GM21619 (cell line): ENCODE data around the gene RNGTT.

Source experiments
- ATAC-seq: cut with Tn5 transposase; IDR thresholded peaks from one replicate; pipeline ENCODE4 v1.9.1; 2021; ENCODE audit not compliant: unreplicated experiment

Gene RNGTT

DNA sequence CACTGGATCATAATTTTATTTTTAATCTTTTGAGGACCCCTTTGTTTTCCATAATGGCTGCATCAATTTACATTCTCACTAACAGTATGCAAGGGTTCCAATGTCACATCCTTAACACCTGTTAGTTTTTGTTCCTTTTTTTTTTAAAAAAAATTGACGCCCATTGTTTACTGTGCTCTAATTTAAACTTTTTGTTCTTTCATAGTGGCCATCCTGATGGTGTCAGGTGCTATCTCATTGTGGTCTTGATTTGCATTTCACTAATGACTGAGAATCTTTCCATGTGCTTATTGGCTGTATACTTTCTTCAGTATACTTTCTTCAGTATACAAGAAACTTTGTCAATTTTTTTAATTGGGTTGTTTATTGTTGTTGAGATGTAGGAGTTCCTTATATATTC, 347.0 kb downstream of the RNGTT start:
- peak; percentile 69 for ATAC-seq

DNA sequence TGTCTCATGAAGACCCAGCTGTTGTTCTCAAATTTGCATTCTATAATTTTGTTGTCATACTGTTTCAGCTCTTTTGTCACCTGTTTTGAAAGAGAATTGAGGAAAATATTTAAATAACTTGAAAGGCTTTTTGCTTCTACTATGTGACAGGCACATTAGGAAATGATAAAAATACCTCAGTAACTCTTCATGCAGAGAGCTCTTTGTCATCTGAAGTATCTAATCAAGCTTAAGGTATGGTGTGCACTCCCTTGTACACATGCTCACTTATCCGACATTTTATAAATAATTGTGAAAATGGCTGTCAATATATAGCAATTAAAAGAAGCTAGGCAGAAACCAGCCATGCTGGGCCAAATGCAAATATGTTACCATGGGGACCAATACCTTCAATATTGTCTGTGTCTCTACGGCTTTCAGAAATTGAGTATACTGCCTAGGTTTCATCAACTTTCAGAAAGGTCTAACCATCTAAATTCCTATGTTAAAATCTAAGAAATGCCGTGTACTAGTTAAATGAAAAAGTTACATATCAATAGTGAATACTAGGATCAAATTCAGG, 349.0 kb downstream of the RNGTT start:
- no peak for ATAC-seq

DNA sequence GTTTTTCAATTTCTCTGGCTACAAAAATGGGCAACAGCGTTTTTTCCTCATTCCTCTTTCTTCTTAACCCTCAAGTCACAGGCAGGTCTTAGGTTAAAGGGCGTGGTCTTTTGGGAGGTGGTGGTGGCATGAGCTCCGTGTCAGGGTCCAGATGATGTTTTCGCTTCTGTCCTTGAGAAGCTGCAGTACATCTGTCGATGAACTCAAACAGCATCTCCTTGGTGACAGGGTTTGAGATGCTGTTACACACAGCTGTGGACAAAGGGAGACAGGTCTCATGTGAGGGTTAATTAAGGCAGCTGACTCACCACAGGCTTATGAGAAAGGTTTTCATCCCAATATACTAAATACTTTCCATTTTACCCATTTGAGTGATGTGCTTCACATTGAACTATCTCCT, 350.8 kb downstream of the RNGTT start:
- ATAC-seq = no peak

DNA sequence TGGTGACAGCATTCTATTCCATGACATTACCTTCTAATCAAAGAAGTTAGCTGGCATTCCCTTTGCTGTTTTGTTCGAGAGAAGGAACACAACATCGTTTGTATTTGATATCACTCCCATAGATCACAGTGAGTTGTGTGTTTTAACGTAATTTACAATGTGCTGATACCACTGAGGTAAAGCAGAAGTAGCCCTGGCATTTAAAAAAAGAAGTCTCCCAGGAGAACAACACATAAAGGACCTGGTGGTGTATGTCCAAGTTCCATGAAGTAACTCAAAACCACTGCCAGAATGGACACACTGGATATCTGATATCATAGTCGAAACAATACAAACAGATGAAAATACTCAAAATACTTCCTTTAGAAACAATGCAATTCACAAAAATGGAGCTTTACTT, 351.7 kb downstream of the RNGTT start:
- ATAC-seq = no peak

DNA sequence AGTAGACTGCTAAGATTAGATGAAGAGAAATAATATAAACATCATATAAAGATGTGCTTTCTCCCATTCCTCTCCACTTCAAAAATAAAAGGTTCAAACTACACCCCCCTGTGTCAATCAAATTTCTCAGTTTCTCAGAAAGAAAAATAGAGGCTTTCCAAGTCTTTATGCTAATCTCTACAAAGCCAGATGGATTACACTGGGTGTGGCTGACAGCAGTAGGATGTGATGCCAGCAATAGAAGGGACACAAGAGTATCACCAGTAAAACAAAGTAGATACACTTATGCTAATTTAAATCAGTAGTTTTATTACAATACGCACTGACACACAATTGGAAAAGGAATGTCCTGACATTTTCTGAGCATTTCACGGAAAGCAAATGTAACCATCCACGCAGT, 353.4 kb downstream of the RNGTT start:
- ATAC-seq = no peak

DNA sequence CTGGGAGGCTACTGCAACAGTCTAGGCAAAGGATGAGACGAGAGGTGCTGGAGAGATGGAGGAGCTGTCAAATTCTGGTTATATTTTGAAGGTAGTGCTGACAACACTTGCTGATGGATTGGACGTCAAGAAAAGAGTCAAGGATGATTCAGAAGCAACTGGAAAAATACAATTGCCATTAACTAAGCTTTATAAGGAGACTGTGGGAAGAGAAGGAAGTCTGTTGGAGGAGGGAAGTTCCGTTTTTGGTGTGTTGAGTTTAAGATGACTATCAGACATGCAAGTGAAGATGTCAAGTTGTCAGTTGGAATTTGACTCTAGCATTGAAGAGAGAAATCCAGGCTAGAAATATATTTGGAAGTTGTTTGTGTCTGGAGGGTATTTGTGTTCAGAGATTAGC, 358.1 kb downstream of the RNGTT start:
- no peak for ATAC-seq

DNA sequence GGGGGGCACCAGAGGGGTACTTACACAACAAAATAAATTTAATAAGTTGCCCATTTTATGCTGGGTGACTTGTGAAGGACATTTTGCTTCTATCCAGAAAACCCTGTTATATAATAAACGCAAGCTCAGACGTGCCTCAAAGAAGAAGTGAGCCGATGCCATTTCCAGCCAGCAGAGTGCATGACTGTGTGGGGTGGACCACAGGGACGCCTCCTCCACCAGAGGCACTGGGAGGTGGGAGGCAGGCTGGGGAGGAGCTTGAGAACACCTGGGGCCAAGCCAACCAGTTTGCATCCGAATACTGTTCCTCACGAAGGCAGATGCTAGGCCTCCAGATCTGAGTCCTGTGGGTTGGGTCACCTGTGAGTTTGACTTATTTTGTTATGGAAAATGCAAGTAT, 363.8 kb downstream of the RNGTT start:
- no peak for ATAC-seq

DNA sequence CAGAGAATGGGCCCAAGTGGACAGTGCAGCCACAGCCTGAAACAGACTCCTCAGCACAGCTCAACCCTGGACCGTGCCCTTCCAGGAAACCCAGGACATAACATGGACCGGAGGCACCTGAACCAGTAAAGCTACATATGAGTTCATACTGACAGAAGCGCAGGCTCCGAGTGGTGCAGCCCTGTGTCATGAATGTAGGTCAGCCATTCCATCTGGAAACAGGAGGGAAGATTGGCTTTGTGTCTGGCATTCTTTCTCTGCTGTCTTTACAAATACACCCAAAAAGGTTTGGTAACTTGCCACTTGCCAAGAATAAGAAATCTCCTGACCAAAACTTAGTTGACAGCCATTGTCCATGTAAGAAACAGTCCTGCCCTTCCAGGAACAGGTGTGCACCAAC, 366.6 kb downstream of the RNGTT start:
- no peak for ATAC-seq

DNA sequence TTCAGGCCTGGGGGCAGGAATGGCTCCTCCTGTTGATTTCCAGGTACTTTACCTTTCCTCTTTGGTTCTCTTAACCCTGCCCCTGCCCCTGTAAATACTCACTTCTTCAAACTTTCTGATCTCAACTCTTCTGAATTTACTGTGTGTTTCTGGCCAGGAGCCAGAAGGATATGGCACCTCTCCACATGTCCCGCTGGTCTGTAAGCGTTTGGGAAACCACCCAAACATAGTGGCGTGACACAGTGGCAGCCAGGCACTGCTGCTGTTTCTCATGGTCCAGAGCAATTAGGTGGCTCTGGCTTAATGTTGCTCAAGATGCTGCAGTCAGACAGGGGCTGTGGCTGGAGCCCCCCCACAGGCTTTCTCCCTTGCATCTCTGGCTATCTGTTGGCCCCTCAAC, 374.5 kb downstream of the RNGTT start:
- ATAC-seq = no peak

DNA sequence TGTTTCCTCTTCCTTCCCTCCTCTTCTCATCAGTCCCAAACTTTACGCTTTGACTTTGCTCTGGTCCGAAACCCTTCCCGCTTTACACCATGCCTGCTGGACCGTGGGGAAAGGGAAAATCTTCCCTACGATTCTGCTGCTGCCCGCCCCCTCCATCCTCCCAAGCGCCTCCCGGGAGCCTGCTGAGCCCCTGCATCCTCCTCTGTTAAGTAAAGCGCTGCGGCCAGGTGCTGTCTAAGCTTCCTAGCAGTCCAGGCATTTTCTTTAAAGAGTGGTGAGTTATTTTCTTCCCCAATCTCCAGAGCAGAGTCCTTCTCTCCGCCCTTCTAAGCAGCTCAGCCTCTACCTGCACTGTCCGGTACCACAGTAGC, 376.3 kb downstream of the RNGTT start:
- no peak for ATAC-seq

DNA sequence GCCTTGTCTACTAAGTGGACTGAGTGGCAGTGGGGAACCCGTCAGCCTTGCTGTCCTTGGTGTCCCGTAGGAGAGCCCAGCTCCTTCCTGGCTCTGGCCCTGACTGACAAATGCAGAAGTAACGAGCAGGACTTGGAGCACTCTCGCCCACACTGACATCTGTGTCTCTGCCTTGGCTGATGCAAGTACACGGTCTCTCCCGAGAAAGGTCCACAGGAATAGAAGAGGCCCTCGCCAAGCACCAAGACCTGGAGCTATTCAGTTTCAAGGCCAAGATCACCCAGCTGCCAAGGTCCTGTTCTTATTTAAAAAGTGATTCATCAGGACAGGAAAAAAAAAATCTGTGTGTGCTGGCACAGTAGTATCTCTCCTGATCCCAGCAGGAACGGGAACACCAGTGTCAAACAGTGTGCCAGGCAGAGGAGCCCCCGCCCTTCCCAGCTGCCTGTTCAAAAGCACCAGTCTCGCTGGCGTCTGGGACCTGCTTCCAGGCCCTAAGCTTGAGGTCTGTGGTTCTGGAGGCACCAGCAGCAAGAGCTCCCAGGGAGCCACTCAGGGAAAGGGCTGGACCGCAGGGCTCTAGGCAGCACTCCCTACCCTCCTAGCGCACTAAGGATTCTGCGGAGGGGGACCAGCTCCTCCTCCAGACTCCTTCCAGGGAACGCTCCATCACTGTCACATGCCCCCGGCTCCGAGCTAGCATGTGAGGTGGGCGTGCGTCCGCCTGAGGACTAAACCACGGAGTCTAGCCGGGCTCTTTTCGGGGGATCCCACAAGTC, 376.9 kb downstream of the RNGTT start:
- no peak for ATAC-seq

DNA sequence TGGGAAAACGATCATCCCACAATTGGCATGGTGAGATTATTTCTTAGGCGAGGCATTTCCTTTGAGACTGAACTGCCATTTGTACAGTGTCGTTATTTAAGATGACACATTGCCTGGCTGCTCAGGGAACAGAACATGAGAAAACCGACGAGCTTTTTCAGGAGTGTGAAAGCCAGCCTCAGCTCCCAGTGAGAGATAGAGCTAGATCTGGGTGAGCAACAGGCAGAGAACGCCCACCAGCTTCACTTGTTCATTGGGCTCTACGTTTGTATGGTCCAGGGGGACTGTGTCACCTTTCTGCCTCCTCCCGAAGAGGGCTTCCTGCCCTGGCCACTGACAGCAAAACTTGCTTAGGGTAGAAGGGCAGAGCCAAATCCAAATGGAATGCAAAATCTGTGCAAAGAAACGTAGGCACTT, 378.1 kb downstream of the RNGTT start:
- no peak for ATAC-seq

DNA sequence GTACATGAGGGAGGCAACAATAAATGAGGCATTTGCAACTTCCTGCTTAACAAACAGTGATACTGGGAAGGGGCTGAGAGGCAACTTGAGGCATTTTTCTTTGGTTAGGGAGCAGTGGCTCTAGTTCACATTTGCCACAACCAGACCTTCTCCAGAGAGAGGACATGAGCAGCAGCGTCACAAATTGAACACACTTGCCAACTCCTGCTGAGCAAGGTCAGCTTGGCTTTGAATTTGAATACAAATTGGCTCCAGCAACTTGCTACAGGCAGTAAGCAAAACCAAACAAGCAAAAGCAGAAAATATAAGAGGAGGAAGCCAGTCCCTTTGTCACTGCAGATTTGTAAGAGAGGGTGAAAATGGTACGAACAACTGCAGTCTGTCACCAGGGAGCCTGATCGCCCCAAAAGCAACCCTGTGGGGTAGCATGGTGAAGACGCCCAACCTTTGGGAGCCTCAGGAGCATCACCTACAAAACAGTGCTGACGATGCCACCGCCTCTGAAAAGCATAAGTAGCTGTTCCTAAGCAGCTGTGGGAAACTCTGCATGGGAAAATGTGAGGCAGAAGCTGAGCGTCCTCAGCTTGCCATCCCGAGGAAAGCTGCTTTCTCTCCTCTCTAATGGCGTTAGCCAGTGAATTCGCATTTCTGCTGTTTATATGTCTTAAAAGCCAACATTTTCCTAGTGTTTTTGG, 378.7 kb downstream of the RNGTT start:
- ATAC-seq = no peak

DNA sequence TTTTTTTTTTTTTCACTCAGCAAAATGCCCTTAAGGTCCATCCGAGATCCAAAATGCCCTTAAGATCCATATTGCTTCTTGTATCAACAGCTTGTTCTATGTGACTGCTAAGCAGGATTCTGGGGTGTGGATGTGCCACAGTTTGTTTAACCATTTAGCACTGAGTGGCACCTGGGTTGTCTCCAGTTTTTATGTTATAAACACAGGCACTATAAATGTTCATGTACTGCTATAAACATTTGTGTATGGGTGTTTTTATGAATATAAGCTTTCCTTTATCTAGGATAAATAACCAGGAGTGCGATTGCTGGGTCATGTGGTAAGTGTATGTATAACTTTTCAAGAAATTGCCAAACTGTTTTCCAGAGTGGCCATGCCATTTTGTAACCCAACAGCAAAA, 386.0 kb downstream of the RNGTT start:
- ATAC-seq = no peak

DNA sequence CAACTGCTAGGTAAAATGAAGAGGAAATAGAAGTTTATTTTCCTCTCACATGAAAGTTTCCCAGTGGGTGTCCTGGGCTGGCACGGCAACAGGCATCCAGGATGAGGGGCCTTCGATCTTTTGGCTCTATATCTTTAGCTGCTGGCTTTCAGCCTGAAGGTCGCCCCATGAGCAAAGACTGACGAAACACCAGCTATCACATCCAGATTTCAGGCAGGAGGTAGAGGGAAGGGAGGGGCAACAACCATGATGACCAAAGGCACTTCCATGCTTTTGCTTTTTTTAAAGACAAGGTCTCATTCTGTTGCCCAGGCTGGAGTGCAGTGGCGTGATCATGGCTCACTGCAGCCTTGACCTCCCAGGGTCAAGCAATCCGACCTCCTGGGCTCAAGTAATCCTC, 387.9 kb downstream of the RNGTT start:
- no peak for ATAC-seq

DNA sequence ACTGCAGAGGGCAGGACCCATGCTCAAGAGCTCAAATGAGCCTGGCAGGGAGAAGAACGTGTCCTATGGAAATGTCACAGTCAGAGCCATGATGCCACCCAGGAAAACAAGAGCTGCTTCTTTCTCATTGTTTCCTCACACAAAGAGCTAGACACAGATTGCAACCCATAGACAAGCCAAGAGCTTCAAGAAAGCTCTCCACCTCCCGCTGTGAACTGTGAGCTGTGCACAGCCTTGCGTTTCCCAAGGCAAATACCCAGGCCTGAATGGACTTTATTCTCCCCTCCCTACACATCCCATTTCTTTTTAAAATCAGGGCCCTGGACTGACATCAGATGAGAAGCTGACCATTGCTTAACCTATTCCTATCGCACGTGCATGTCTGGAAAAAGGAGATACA, 388.8 kb downstream of the RNGTT start:
- ATAC-seq = no peak

DNA sequence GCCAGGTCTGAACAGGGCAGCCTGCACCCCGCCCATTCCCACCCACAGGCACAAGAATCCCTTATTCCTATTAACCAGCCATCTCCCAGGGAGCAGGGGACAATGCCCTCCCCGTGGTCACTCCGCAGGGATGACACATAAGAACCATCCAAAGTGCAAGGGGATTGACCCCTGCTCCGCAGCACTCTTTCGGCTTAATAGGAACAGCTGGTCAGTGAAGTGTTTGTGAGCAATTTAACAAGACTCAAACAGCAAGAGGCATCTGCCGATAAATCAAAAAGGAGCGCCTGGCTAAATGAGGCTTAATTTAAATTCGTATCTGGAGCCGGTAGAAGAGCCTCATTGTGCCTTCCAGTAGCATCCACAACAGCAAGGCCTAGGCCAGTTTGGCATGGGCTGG, 389.4 kb downstream of the RNGTT start:
- ATAC-seq = no peak

DNA sequence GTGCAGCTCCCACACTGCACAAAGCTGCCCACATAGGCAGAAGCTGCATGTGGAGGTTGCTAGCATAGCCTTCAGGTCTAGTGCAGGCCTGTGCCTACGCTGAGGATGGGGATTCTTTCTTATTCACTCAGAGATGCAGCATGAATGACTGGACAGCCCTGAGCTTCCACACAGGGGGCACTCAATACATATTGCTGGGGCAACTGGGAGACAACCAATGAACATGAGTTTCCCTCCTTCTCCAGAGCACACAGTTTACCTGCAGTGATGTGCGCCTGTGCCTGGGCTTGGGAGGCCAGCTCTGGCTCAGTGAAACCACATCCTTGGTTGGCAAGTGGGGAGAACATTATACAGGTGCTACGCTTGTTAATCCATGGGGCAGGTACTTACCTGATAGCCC, 389.9 kb downstream of the RNGTT start:
- ATAC-seq = no peak

DNA sequence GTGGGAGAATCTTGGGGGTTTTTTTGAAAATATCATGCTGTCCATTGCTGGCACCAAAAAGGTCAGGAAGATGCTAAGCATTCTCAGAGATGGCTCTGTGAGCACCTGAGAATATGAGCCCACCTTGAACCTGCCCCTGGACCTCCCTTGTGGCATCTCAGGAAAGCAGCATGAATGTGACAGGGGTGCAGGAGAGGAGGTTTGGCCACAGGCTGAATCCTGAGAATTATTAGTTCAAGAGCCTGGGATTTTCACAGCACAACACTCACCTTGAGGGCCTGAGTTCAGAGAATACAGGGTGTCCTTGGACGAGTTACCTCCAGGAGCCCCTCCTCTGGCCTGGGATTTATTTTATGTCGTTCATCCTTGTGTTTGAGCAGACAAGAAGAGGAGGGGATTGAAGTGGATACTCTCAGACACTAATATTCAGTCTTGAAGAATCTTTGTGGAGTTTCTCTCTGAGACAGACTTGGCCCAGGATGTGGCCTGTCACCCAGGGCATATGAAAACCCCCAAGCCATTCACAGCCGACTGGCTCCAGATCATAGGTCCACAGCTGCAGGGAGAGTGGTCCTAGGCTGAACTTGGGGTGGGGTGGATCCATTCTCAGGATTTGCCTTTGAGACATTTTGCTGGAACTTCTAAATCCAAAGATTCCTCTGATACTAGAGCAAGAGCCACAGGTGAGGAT, 390.8 kb downstream of the RNGTT start:
- ATAC-seq = peak; percentile 64

DNA sequence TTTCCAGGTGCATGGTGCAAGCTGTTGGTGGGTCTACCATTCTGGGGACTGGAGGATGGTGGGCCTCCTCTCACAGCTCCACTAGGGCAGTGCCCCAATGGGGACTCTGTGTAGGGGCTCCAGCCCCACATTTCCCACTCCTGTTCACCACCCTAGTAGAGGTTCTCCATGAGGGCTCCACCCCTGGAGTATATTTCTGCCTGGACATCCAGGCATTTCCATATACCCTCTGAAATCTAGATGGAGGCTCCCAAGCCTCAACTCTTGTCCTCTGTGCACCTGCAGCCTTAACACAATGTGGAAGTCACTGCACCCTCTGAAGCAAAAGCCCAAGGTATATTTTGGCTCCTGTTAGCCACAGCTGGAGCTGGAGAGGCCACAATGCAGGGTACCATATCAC, 393.5 kb downstream of the RNGTT start:
- no peak for ATAC-seq

DNA sequence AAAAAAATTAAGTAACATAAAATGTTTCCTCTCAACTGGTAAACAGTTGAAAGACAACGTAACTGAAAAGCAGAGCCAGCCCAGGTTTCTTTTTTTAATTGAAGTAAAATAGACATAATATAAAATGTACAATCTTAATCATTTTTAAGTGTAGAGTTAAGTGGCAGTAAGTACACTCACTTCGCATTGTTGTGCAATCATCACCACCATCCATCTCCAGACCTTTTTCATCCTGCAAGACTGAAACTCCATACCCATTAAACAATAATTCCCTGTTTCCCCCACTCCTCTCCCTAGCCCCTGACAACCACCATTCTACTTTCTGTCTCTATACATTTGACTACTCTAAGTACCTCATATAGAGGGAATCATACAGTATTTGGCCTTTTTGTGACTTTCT, 395.7 kb downstream of the RNGTT start:
- no peak for ATAC-seq
